Measurements from ENCODE around the gene GNA12. TPM values are rescaled to one million over a fixed set of nuclear protein-coding genes. Genes with fewer than 3 reads are reported as not detected.
"Not testable (repeated sequence)": the region's sequence is repeated elsewhere in the genome, so short reads cannot be mapped to it uniquely, and the experiment has no call there.

GNA12 gene
- total RNA-seq, 2 donors from 2014 or later, result 37.0 to 46.6 TPM

GRCh38 chr7:2730846-2731770 lies 113.0 kb downstream of the GNA12 start:
- DNase-seq (no peak), ATAC-seq (replicated peaks in 1 of 2) (no peak)
- Mint-ChIP-seq H3K4me1 (ENCODE audit: low read depth) (peaks cover 47% of the 10 kb centered on the region), H3K36me3 (ENCODE audit: insufficient read depth in 2 of 2) (peaks cover 2 to 11% of the 10 kb centered on the region in 2 donors), H3K9me3 (no peaks in the 10 kb centered on the region), H3K27ac (peak overlapping the region; percentile 47), H3K27me3 (ENCODE audit: low read depth) (no peaks in the 10 kb centered on the region), H3K4me3 (peak overlapping the region in 1 of 2 donors; percentile 21)

DNA sequence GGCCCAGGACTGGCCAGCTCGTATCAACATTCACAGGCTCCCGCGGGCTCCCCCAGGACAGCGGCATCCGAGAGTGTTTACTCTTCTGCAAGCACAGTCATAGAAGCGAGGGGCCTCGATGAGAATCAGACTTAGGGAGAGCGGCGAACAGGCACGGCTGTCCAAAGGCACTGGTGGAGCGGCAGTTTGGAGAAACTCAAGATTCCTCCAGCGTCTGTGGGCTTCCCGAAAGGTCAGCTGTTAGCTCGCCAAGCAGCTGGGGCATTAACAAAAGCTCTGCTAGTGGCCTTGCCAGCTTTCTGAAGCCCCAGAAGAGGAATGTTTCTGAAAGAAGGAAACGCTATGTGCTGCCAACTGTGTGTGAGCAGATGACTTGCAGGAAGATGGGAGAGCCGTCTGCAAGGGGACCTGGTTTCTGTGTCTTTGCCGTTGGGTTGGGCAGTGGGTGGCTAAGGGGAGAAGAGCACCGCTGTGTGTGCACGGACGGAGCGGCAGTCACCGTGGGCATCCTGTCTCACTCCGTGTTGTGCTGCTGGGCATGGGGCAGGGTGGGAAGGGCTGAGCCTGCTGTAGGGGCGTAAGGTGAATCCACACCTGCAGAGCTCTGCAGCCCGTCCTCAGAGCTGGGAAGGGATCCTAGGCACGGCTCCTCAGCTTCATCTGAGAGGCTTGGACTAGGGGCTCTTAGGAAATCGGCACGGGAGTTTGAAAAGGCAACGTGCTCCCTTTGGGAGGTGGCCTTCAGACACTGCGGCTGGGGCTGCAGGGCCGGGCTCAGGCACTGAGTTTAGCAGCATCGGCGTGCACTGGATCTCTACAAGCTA lies 114.0 kb downstream of the GNA12 start:
- no peaks in the 10 kb centered on the region for H3K27me3 Mint-ChIP-seq (ENCODE audit: low read depth)
- ATAC-seq (replicated peaks in 1 of 2), result no peak
- no peaks in the 10 kb centered on the region for H3K9me3 Mint-ChIP-seq
- peaks cover 39% of the 10 kb centered on the region for H3K4me1 Mint-ChIP-seq (ENCODE audit: low read depth)
- no peak overlapping the region for H3K4me3 Mint-ChIP-seq
- peaks cover 2 to 11% of the 10 kb centered on the region in 2 donors for H3K36me3 Mint-ChIP-seq (ENCODE audit: insufficient read depth in 2 of 2)
- DNase-seq, result no peak
- no peak overlapping the region for H3K27ac Mint-ChIP-seq

DNA sequence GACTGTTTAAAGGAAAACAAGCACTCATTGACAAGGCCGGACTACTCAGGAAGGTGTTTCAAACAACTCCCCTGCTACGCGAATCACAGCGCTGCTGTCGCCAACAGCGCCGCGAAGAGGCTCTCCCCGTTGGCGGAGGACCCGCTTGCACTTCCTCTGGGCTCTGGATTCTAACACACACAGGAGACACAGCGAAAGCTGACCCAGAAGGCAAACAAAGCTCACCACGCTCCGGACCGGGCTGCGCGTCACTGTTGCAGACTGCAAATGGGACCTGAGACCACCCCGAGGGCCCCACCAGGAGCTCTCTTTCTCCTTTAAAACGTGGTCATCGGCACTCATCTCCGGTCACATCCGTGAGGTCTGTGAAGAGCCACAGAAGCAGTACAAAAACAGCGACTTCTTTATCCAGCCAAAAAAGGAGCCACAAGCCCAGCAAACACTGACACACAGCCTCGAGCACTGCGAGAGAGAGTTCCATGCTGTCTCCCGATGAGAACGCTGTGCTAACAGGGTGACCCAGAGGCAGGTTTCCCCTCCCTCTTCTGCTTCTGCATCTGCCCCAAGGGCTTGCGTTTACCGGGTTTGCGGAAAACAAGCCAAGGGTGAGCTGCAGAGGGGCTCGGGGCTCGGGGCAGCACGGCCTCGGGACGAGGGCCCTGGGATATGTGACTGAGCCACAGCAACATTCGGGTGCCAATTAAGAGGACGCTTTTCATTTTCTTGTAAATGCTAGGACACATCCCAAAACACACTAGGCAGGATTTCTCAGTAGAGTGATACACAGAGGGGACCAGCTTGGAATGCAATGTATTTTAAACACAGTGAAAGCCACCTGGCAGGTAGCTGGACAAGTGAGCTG lies 114.8 kb downstream of the GNA12 start:
- peaks cover 2 to 11% of the 10 kb centered on the region in 2 donors for H3K36me3 Mint-ChIP-seq (ENCODE audit: insufficient read depth in 2 of 2)
- H3K27me3 Mint-ChIP-seq (ENCODE audit: low read depth), result no peaks in the 10 kb centered on the region
- ATAC-seq (replicated peaks in 1 of 2) (no peak), DNase-seq (no peak)
- no peak overlapping the region for H3K4me3 Mint-ChIP-seq
- no peak overlapping the region for H3K27ac Mint-ChIP-seq
- no peaks in the 10 kb centered on the region for H3K9me3 Mint-ChIP-seq
- peaks cover 30% of the 10 kb centered on the region for H3K4me1 Mint-ChIP-seq (ENCODE audit: low read depth)

DNA sequence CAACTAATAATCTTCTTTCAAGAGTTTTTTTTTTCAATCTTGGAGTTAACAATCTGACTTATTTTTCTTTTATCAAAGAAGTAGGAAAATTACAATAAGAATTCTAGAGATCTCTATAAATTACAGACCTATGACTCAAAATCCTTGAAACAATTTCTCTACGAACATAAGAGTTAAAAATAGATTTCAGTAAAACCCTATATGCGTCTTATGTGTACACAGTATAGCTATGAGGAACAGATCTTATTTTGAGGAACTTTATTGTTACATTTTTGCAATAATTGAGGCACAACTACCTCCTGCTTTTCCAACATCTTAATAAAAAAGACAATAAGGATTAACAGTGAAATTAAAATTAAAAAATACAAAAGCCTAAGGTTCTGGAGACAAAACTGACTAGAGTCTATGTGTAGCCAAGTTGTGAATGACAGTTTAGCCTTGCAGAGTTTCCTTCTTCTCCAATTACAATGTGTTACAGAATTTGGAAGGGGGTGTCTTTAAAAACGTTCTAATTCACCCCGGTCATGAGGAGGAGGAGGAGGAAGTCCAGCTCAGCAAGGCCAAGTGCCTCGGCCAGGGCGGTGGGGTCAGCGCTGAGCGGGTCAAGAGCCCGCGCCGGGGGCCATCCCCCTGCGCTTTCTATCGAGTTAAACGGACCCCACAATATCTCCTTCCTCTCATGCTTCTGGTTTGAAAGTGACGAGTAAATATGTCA lies 115.6 kb downstream of the GNA12 start:
- Mint-ChIP-seq H3K36me3 (ENCODE audit: insufficient read depth in 2 of 2) (peaks cover 2 to 11% of the 10 kb centered on the region in 2 donors), H3K27me3 (ENCODE audit: low read depth) (no peaks in the 10 kb centered on the region), H3K9me3 (no peaks in the 10 kb centered on the region), H3K4me3 (no peak overlapping the region), H3K4me1 (ENCODE audit: low read depth) (peaks cover 22% of the 10 kb centered on the region), H3K27ac (no peak overlapping the region)
- DNase-seq (no peak), ATAC-seq (replicated peaks in 1 of 2) (no peak)

DNA sequence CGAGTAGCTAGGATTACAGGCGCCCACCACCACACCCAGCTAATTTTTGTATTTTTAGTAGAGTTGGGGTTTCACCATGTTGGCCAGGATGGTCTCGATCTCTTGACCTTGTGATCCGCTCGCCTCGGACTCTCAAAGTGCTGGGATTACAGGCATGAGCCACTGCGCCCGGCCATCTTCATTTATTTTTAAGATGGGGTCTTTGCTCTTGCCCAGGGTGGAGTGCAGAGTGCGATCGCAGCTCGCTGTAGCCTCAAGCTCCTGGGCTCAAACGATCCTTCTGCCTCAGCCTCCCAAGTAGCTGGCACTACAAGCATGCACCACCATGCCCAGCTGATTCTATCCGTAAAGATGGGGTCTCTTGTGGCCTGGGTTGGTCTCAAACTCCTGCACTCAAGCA lies 116.9 kb downstream of the GNA12 start:
- not testable (repeated sequence) for H3K36me3 Mint-ChIP-seq (ENCODE audit: insufficient read depth in 2 of 2); DNase-seq; H3K9me3 Mint-ChIP-seq; ATAC-seq (replicated peaks in 1 of 2); H3K4me3 Mint-ChIP-seq; H3K27ac Mint-ChIP-seq; H3K4me1 Mint-ChIP-seq (ENCODE audit: low read depth); H3K27me3 Mint-ChIP-seq (ENCODE audit: low read depth)

GRCh38 chr7:2726316-2727018 lies 117.6 kb downstream of the GNA12 start:
- DNase-seq, result no peak
- peaks cover 0 to 7% of the 10 kb centered on the region in 2 donors for H3K36me3 Mint-ChIP-seq (ENCODE audit: insufficient read depth in 2 of 2)
- H3K27me3 Mint-ChIP-seq (ENCODE audit: low read depth), result no peaks in the 10 kb centered on the region
- H3K9me3 Mint-ChIP-seq, result no peaks in the 10 kb centered on the region
- H3K27ac Mint-ChIP-seq, result no peak overlapping the region
- no peak for ATAC-seq (replicated peaks in 1 of 2)
- H3K4me1 Mint-ChIP-seq (ENCODE audit: low read depth), result peaks cover 2% of the 10 kb centered on the region
- no peak overlapping the region for H3K4me3 Mint-ChIP-seq

DNA sequence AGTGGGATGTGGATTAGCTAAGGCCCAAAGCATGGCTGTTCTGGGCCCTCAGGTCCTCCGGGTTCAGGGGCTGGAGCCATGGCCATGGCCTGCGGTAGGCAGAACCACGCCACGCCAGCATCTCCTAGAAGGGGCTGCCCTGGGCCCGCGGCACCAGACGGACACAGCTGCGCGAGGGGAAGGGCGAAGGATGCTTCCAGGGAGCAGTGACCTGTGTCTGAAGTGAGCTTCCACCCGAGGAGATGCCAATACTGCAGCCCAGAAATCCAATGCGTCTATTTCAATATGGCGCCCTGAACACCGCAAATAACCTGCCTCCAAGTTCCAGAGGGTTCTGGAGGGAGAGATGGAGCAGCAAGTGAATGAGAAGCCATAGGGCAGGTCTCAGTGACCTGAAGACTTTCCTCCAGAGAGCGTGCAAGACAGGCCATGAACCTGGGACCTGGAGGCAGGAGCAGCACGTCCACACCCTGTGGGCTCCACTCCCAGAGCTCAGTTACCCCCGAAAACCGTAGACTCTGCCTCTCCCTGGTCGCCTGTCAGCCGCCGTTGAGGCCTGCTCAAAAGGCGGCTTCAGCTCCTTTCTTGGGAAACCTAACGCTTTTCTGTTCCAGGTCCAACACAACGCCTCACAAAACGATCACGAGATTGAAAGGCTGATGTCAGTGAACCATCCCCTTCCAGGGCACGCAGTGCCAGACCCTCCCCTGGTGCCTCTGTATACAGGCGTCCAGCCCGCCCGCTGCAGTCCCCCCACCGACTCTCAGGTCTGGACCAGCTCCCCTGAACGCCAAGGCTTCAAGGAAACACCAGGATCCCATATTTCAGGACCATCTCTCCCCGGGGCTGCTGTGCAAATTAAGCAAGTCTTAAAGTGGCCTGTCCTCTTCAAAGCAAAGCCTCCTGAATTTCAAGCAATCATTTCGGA lies 118.7 kb downstream of the GNA12 start:
- no peak for DNase-seq
- Mint-ChIP-seq H3K9me3 (no peaks in the 10 kb centered on the region), H3K4me1 (ENCODE audit: low read depth) (peaks cover 9% of the 10 kb centered on the region), H3K36me3 (ENCODE audit: insufficient read depth in 2 of 2) (peaks cover 0 to 5% of the 10 kb centered on the region in 2 donors), H3K27me3 (ENCODE audit: low read depth) (no peaks in the 10 kb centered on the region), H3K4me3 (no peak overlapping the region), H3K27ac (no peak overlapping the region)
- ATAC-seq (replicated peaks in 1 of 2), result no peak

DNA sequence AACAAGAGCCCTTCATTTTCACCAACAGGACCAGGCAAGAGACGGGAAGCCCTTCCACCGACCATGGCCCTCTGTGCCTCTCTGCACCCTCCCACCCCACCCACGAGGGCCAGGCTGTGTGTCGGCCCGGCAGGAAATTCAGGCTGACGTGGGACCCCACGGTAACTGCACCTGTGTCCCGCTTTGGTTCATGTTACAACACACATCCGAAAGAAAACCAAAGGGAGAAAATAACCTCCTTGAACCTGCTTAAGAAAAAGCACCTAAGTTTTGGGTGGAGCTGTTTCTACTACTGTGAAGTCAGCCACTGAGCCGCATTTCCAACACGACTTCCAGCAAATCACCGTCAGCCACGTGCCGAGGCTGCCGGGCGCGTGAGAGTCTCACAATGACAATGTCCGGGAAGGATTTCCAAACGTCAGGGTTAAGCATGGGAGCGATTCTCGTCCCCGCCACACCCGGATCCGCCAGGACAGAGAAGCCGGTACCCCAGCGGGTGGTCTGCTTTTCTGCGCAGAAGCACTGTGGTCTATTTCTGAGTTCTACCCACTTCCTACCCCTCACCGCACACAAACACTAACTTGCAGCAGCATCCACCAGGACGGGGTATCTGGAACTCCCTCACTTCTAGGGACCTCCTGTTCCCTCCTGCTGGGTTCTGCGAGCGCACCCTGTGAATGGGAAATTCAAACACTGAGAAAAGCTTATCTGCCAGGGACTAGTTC lies 119.5 kb downstream of the GNA12 start:
- Mint-ChIP-seq H3K27me3 (ENCODE audit: low read depth) (no peaks in the 10 kb centered on the region), H3K9me3 (no peaks in the 10 kb centered on the region), H3K4me1 (ENCODE audit: low read depth) (peaks cover 18% of the 10 kb centered on the region), H3K4me3 (no peak overlapping the region), H3K36me3 (ENCODE audit: insufficient read depth in 2 of 2) (peaks cover 0 to under 1% of the 10 kb centered on the region in 2 donors), H3K27ac (no peak overlapping the region)
- DNase-seq, result no peak
- ATAC-seq (replicated peaks in 1 of 2), result no peak

- H3K36me3 Mint-ChIP-seq (ENCODE audit: insufficient read depth in 2 of 2); H3K9me3 Mint-ChIP-seq; ATAC-seq (replicated peaks in 1 of 2); DNase-seq; H3K27me3 Mint-ChIP-seq (ENCODE audit: low read depth); H3K4me3 Mint-ChIP-seq; H3K27ac Mint-ChIP-seq: not testable (repeated sequence)
- peaks cover 22% of the 10 kb centered on the region for H3K4me1 Mint-ChIP-seq (ENCODE audit: low read depth)
Measured at GRCh38 chr7:2724036-2724435, 120.1 kb downstream of the GNA12 start.

- H3K36me3 Mint-ChIP-seq (ENCODE audit: insufficient read depth in 2 of 2), result no peaks in the 10 kb centered on the region
- H3K27ac Mint-ChIP-seq, result no peak overlapping the region
- peaks cover 29% of the 10 kb centered on the region for H3K4me1 Mint-ChIP-seq (ENCODE audit: low read depth)
- DNase-seq (no peak), ATAC-seq (replicated peaks in 1 of 2) (no peak)
- H3K9me3 Mint-ChIP-seq, result no peaks in the 10 kb centered on the region
- H3K4me3 Mint-ChIP-seq, result no peak overlapping the region
- H3K27me3 Mint-ChIP-seq (ENCODE audit: low read depth), result no peaks in the 10 kb centered on the region
Measured at GRCh38 chr7:2723138-2723850, 120.8 kb downstream of the GNA12 start.

Data from activated T-cell treated with anti-CD3 and anti-CD28 coated beads, Interleukin-2, amount 50 U/mL, for 72 hours (primary cell).